Smooth muscle cell (in vitro differentiated cells): ENCODE data around the gene RGS6. TPM values are rescaled to one million over a fixed set of nuclear protein-coding genes. Genes with fewer than 3 reads are reported as not detected.

ENCODE experiments used
- DNase-seq: peaks from one replicate; lab custom pipeline; 2025; ENCODE audit not compliant: unreplicated experiment; lab: John Stamatoyannopoulos, UW
- H2AFZ ChIP-seq: fragments of 200-600 bp; sonication (generic); 2 replicates; pipeline ENCODE4 v1.6.0; 2016; ENCODE audit warnings: antibody characterized with exemption, low read depth, mild to moderate bottlenecking
- H3F3A ChIP-seq: fragments of 200-600 bp; sonication (generic); 2 replicates; pipeline ENCODE4 v1.6.0; 2017; ENCODE audit warnings: antibody characterized with exemption, low read depth
- H3K27ac ChIP-seq: fragments of 200-600 bp; sonication (generic); 2 replicates; pipeline ENCODE4 v1.5.1; 2016; ENCODE audit warnings: low read depth, mild to moderate bottlenecking
- H3K27me3 ChIP-seq: fragments of 200-600 bp; sonication (generic); 2 replicates; pipeline ENCODE4 v1.6.1; 2016; ENCODE audit warnings: low read depth, mild to moderate bottlenecking
- H3K36me3 ChIP-seq: fragments of 200-600 bp; sonication (generic); 2 replicates; pipeline ENCODE4 v1.5.1; 2016; ENCODE audit warnings: low read depth
- H3K4me1 ChIP-seq: fragments of 200-600 bp; sonication (generic); 2 replicates; pipeline ENCODE4 v1.5.1; 2016; ENCODE audit warnings: low read depth
- H3K4me2 ChIP-seq: fragments of 200-600 bp; sonication (generic); 2 replicates; pipeline ENCODE4 v1.6.0; 2016; ENCODE audit warnings: mild to moderate bottlenecking
- H3K4me3 ChIP-seq: fragments of 200-600 bp; sonication (generic); 2 replicates; pipeline ENCODE4 v1.5.1; 2016; ENCODE audit warnings: mild to moderate bottlenecking
- H3K79me2 ChIP-seq: fragments of 200-600 bp; sonication (generic); 2 replicates; pipeline ENCODE4 v1.6.0; 2016; ENCODE audit warnings: low read depth, mild to moderate bottlenecking
- H3K9ac ChIP-seq: fragments of 200-600 bp; sonication (generic); 2 replicates; pipeline ENCODE4 v1.6.0; 2016; ENCODE audit warnings: low read depth
- H3K9me3 ChIP-seq: fragments of 200-600 bp; sonication (generic); replicated peaks from 2 replicates; pipeline ENCODE4 v1.5.1; 2016; ENCODE audit warnings: low read depth
- H4K20me1 ChIP-seq: fragments of 200-600 bp; sonication (generic); 2 replicates; pipeline ENCODE4 v1.6.0; 2016; ENCODE audit warnings: low read depth
- WGBS: methylation state at CpG from one replicate; pipeline ENCODE4 v1.1.7; 2016; ENCODE audit warnings: low lambda C conversion rate; 5-methylcytosine and 5-hydroxymethylcytosine counted together
- polyA plus RNA-seq: library from polyadenylated mRNA; unstranded; fragments of >200 nt; fragmentation: Nextera tagmentation; extraction: Ambion mirVana; gene quantifications from 2 replicates; pipeline ENCODE4 v1.2.1, GENCODE V29; 2016
- total RNA-seq: library from RNA; depleted of rRNA; stranded (reverse); fragments of >200 nt; gene quantifications from 2 replicates; pipeline ENCODE4 v1.2.3, GENCODE V29; 2014
- TF ChIP-seq, protein P1 (sequence below): fragments of 200-600 bp; sonication (generic); IDR thresholded peaks from 2 replicates; pipeline ENCODE4 v1.5.1; 2017; ENCODE audit warnings: borderline replicate concordance, mild to moderate bottlenecking, antibody characterized with exemption; ENCODE audit not compliant: insufficient read depth, poor library complexity, severe bottlenecking

The RGS6 gene
- total and polyA plus RNA-seq, 2 experiments from 2014 or later: 0.40 TPM; not detected in 1

DNA sequence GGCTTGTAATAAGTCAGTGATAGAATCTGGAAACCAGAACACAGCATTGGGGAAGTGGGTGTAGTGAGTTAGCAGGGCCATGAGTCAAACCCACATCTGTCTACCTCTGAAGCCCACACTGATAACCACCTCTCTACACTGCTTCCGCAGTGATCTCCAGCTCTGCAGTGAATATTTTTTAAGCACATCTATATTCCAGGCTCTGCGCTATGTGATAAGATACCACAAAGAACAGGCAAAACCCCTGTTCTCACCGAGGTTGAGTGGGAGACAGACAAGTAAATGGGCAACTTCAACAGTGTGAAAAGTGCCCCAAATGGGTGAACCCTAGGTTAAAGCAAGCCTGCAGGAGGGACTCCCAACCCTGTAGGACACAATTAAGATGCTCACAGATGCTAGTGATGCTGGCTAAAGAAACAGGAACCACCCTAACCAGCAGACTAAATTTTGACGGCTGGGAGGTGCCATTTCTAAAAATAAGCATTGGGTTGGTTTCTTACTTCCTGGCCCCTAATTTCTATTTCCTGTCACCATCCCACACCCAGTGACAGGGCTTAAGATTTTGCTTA is 586.7 kb downstream of the RGS6 start:
- Histone ChIP-seq H3K9me3 (no peaks in the 10 kb centered on the region), H3K79me2 (no peaks in the 10 kb centered on the region), H2AFZ (no peak overlapping the region), H3K4me1 (no peaks in the 10 kb centered on the region), H3K4me3 (no peak overlapping the region), H3K27ac (peak overlapping the region; percentile 39), H3K4me2 (peak overlapping the region; percentile 24), H3K27me3 (no peaks in the 10 kb centered on the region), H4K20me1 (no peaks in the 10 kb centered on the region), H3K36me3 (no peaks in the 10 kb centered on the region), H3K9ac (no peak overlapping the region), H3F3A (peaks cover 4% of the 10 kb centered on the region)
- TF ChIP-seq, protein P1, sequence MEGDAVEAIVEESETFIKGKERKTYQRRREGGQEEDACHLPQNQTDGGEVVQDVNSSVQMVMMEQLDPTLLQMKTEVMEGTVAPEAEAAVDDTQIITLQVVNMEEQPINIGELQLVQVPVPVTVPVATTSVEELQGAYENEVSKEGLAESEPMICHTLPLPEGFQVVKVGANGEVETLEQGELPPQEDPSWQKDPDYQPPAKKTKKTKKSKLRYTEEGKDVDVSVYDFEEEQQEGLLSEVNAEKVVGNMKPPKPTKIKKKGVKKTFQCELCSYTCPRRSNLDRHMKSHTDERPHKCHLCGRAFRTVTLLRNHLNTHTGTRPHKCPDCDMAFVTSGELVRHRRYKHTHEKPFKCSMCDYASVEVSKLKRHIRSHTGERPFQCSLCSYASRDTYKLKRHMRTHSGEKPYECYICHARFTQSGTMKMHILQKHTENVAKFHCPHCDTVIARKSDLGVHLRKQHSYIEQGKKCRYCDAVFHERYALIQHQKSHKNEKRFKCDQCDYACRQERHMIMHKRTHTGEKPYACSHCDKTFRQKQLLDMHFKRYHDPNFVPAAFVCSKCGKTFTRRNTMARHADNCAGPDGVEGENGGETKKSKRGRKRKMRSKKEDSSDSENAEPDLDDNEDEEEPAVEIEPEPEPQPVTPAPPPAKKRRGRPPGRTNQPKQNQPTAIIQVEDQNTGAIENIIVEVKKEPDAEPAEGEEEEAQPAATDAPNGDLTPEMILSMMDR: no peak
- DNase-seq: no peak
- 33% methylated on average over 4 of the region's 4 CpGs for WGBS

DNA sequence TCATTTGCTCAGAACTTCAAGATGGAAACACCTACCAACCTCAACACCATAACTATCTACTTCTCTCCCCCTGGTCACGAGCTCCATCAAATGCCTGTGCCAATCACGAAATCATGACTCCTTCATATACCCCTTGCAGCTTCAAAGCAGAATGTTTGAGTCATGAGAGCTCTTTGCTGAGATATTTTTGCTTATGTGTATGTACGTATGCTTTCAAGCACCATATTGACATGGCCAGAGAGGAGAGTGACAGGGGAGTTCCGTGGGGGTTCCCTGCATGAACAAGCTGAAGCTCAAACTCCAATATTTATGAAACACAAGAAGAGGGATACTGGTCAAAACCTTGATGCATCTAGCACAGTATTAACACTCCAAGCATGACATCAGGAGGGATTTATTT is 587.3 kb downstream of the RGS6 start:
- no peak overlapping the region for H3K4me3 ChIP-seq
- H3F3A ChIP-seq: peaks cover 4% of the 10 kb centered on the region
- H3K9me3 ChIP-seq: no peaks in the 10 kb centered on the region
- TF ChIP-seq, protein P1: no peak
- H3K79me2 ChIP-seq: no peaks in the 10 kb centered on the region
- H3K4me2 ChIP-seq: no peak overlapping the region
- WGBS: 88% methylated on average over 4 of the region's 4 CpGs
- H2AFZ ChIP-seq: no peak overlapping the region
- no peak overlapping the region for H3K27ac ChIP-seq
- no peaks in the 10 kb centered on the region for H3K36me3 ChIP-seq
- no peaks in the 10 kb centered on the region for H3K27me3 ChIP-seq
- no peaks in the 10 kb centered on the region for H4K20me1 ChIP-seq
- DNase-seq: no peak
- no peak overlapping the region for H3K9ac ChIP-seq
- no peaks in the 10 kb centered on the region for H3K4me1 ChIP-seq

DNA sequence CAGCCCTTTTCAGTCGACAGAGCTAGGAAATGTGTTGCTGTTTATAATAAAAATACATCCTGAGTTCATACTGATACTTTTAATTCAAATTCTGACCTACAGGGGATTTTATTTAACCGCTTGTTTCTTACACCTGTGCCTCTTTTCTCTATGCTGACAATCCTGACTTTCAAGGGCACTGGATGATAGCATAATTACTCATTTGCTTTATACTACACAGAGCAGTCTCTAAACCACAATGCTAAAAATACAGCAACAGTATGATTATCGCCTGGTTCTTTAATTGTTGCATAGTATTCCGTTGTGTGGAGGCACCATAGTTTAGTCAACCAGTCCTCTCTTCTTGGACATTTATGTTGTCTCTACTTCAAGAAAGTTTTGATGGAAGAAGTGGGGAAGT is 588.8 kb downstream of the RGS6 start:
- TF ChIP-seq, protein P1: no peak
- 77% methylated on average over 4 of the region's 4 CpGs for WGBS
- Histone ChIP-seq H3K36me3 (no peaks in the 10 kb centered on the region), H3K27ac (no peak overlapping the region), H3K9ac (no peak overlapping the region), H4K20me1 (no peaks in the 10 kb centered on the region), H3K4me2 (no peak overlapping the region), H2AFZ (no peak overlapping the region), H3K4me1 (no peaks in the 10 kb centered on the region), H3K27me3 (no peaks in the 10 kb centered on the region), H3K79me2 (no peaks in the 10 kb centered on the region), H3K4me3 (no peak overlapping the region), H3F3A (peaks cover 4% of the 10 kb centered on the region), H3K9me3 (no peaks in the 10 kb centered on the region)
- DNase-seq: no peak
